Measurements from ENCODE around the gene SYCP3.

SYCP3 gene

GRCh38 chr12:101727098-101727497, 12.2 kb downstream of the SYCP3 start:
- no peak for DNase-seq (ENCODE audit: low read depth in 2 of 2)
- H3K4me3 ChIP-seq (replicated peaks in 1 of 2; ENCODE audit: low read depth in 2 of 2, low read length in 2 of 2), result no peak overlapping the region
- TF ChIP-seq CTCF (IDR thresholded peaks at IDR 0.05; ENCODE audit: low read depth, low read length), result no peak

- TF ChIP-seq CTCF (IDR thresholded peaks at IDR 0.05; ENCODE audit: low read depth, low read length), result no peak
- no peak overlapping the region for H3K4me3 ChIP-seq (replicated peaks in 1 of 2; ENCODE audit: low read depth in 2 of 2, low read length in 2 of 2)
- DNase-seq (ENCODE audit: low read depth in 2 of 2), result no peak
Observed at GRCh38 chr12:101722392-101722791, 16.9 kb downstream of the SYCP3 start.

GRCh38 chr12:101720118-101720517, 19.1 kb downstream of the SYCP3 start:
- no peak for DNase-seq (ENCODE audit: low read depth in 2 of 2)
- no peak overlapping the region for H3K4me3 ChIP-seq (replicated peaks in 1 of 2; ENCODE audit: low read depth in 2 of 2, low read length in 2 of 2)
- TF ChIP-seq CTCF (IDR thresholded peaks at IDR 0.05; ENCODE audit: low read depth, low read length), result no peak

- H3K4me3 ChIP-seq (replicated peaks in 1 of 2; ENCODE audit: low read depth in 2 of 2, low read length in 2 of 2), result no peak overlapping the region
- no peak for TF ChIP-seq CTCF (IDR thresholded peaks at IDR 0.05; ENCODE audit: low read depth, low read length)
- peak in 1 of 2 donors; percentile 38 for DNase-seq (ENCODE audit: low read depth in 2 of 2)
Observed at GRCh38 chr12:101719566-101719965, 19.7 kb downstream of the SYCP3 start.

GRCh38 chr12:101714877-101715444, 24.3 kb downstream of the SYCP3 start:
- no peak for TF ChIP-seq CTCF (IDR thresholded peaks at IDR 0.05; ENCODE audit: low read depth, low read length)
- no peak for DNase-seq (ENCODE audit: low read depth in 2 of 2)
- H3K4me3 ChIP-seq (replicated peaks in 1 of 2; ENCODE audit: low read depth in 2 of 2, low read length in 2 of 2), result no peak overlapping the region

- no peak for TF ChIP-seq CTCF (IDR thresholded peaks at IDR 0.05; ENCODE audit: low read depth, low read length)
- H3K4me3 ChIP-seq (replicated peaks in 1 of 2; ENCODE audit: low read depth in 2 of 2, low read length in 2 of 2), result no peak overlapping the region
- DNase-seq (ENCODE audit: low read depth in 2 of 2), result no peak
Observed at GRCh38 chr12:101713930-101714329, 25.3 kb downstream of the SYCP3 start.

GRCh38 chr12:101713059-101713682, 26.1 kb downstream of the SYCP3 start:
- peak in 1 of 2 donors; percentile 4 for DNase-seq (ENCODE audit: low read depth in 2 of 2)
- H3K4me3 ChIP-seq (replicated peaks in 1 of 2; ENCODE audit: low read depth in 2 of 2, low read length in 2 of 2), result no peak overlapping the region
- TF ChIP-seq CTCF (IDR thresholded peaks at IDR 0.05; ENCODE audit: low read depth, low read length), result no peak
